Peyer's patch (tissue), 4 donors: ENCODE results near the gene CNTNAP2. TPM values are rescaled to one million over a fixed set of nuclear protein-coding genes. Genes with fewer than 3 reads are reported as not detected.

Experiments used
- DNase-seq, 3 donors: peaks; one replicate each; pipeline ENCODE4 v3.0.0-alpha.2; 2017 to 2019
- H3K27ac ChIP-seq, 4 donors: fragments of 200-600 bp; sonication (generic); one replicate each; pipeline ENCODE4 v1.5.1; 2016 to 2019
- H3K27me3 ChIP-seq, 2 donors: fragments of 200-600 bp; sonication (generic); one replicate each; pipeline ENCODE4 v1.5.1; 2019
- H3K36me3 ChIP-seq, 3 donors: fragments of 200-600 bp; sonication (generic); one replicate each; pipeline ENCODE4 v1.5.1; 2016 to 2019
- H3K4me1 ChIP-seq, 4 donors: fragments of 200-600 bp; sonication (generic); one replicate each; pipeline ENCODE4 v1.5.1; 2016 to 2019
- H3K4me3 ChIP-seq, 4 donors: fragments of 200-600 bp; sonication (generic); 1 replicate in 3 of 4; 2 replicates in 1 of 4; pipeline ENCODE4 v1.5.1; 2016 to 2019; ENCODE audit warnings: mild to moderate bottlenecking in 1 of 4
- H3K9me3 ChIP-seq, 4 donors: fragments of 200-600 bp; sonication (generic); one replicate each; pipeline ENCODE4 v1.5.1; 2016 to 2019; ENCODE audit warnings: mild to moderate bottlenecking in 1 of 4
- POLR2A ChIP-seq, 2 donors: fragments of 450-650 bp; IDR thresholded peaks; one replicate each; pipeline ENCODE4 v1.5.1; 2017; ENCODE audit warnings: antibody characterized with exemption in 2 of 2, mild to moderate bottlenecking in 2 of 2, moderate library complexity in 2 of 2
- total RNA-seq, 4 donors: library from RNA; depleted of rRNA; stranded (reverse); fragments of >200 nt; gene quantifications; one replicate each; pipeline ENCODE4 v1.1.0, GENCODE V29; 2016
- TF ChIP-seq, protein P1 (sequence below), 6 experiments: fragments of 450-650 bp in 4 of 6; fragments of 200-600 bp in 2 of 6; sonication (generic) in 1 of 6; IDR thresholded peaks; one replicate each; pipeline ENCODE4 v1.5.1; 2017 to 2019; ENCODE audit warnings: antibody characterized with exemption in 6 of 6, mild to moderate bottlenecking in 3 of 6, moderate library complexity in 1 of 6

CNTNAP2 gene
- total RNA-seq, 4 donors from 2014 or later, result 1.5 to 4.9 (median 3.6) TPM

- Histone ChIP-seq H3K4me1 (no peaks in the 10 kb centered on the region), H3K27me3 (no peaks in the 10 kb centered on the region), H3K9me3 (no peaks in the 10 kb centered on the region), H3K4me3 (no peak overlapping the region), H3K36me3 (no peaks in the 10 kb centered on the region), H3K27ac (no peak overlapping the region)
- TF ChIP-seq POLR2A (IDR thresholded peaks at IDR 0.05), result no peak
- TF ChIP-seq, protein P1, sequence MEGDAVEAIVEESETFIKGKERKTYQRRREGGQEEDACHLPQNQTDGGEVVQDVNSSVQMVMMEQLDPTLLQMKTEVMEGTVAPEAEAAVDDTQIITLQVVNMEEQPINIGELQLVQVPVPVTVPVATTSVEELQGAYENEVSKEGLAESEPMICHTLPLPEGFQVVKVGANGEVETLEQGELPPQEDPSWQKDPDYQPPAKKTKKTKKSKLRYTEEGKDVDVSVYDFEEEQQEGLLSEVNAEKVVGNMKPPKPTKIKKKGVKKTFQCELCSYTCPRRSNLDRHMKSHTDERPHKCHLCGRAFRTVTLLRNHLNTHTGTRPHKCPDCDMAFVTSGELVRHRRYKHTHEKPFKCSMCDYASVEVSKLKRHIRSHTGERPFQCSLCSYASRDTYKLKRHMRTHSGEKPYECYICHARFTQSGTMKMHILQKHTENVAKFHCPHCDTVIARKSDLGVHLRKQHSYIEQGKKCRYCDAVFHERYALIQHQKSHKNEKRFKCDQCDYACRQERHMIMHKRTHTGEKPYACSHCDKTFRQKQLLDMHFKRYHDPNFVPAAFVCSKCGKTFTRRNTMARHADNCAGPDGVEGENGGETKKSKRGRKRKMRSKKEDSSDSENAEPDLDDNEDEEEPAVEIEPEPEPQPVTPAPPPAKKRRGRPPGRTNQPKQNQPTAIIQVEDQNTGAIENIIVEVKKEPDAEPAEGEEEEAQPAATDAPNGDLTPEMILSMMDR (IDR thresholded peaks at IDR 0.05), result no peak
- DNase-seq, result no peak
Observed at GRCh38 chr7:148022832-148023231, 1906.2 kb downstream of the CNTNAP2 start.

DNA sequence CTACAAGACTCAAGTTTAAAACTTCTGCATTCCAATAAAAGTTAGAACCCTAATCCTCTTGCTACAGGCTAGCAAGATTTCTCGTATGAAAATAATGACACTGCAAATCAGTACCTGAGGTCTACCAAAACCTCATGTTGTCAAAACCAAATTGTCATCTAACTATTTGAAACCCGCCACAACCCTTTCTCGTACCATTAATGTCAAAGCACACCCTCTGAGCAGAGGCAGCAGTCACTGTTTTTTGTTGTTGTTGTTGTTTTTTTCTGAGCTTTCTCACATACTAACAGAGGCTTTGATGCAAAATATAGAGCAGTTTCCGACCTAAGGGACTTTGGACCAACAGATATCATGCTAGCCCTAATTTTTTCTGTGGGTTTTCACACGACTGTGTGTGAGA, 1910.1 kb downstream of the CNTNAP2 start:
- Histone ChIP-seq H3K36me3 (no peaks in the 10 kb centered on the region), H3K4me3 (no peak overlapping the region), H3K27ac (no peak overlapping the region), H3K4me1 (no peaks in the 10 kb centered on the region), H3K9me3 (no peaks in the 10 kb centered on the region), H3K27me3 (no peaks in the 10 kb centered on the region)
- no peak for TF ChIP-seq POLR2A (IDR thresholded peaks at IDR 0.05)
- TF ChIP-seq, protein P1 (IDR thresholded peaks at IDR 0.05), result no peak
- DNase-seq, result no peak

- no peaks in the 10 kb centered on the region for H3K36me3 ChIP-seq
- H3K4me1 ChIP-seq, result no peaks in the 10 kb centered on the region
- no peak overlapping the region for H3K27ac ChIP-seq
- H3K27me3 ChIP-seq, result no peaks in the 10 kb centered on the region
- H3K4me3 ChIP-seq, result no peak overlapping the region
- H3K9me3 ChIP-seq, result no peaks in the 10 kb centered on the region
- DNase-seq, result no peak
- no peak for TF ChIP-seq POLR2A (IDR thresholded peaks at IDR 0.05)
Observed at GRCh38 chr7:148028165-148028564, 1911.6 kb downstream of the CNTNAP2 start.

- no peak for TF ChIP-seq POLR2A (IDR thresholded peaks at IDR 0.05)
- TF ChIP-seq, protein P1 (IDR thresholded peaks at IDR 0.05), result no peak
- DNase-seq, result no peak
- no peaks in the 10 kb centered on the region for H3K4me1 ChIP-seq
- no peaks in the 10 kb centered on the region for H3K36me3 ChIP-seq
- H3K9me3 ChIP-seq, result no peaks in the 10 kb centered on the region
- no peak overlapping the region for H3K4me3 ChIP-seq
- H3K27ac ChIP-seq, result no peak overlapping the region
- no peaks in the 10 kb centered on the region for H3K27me3 ChIP-seq
Observed at GRCh38 chr7:148031019-148031418, 1914.4 kb downstream of the CNTNAP2 start.

GRCh38 chr7:148031811-148032210, 1915.2 kb downstream of the CNTNAP2 start:
- Histone ChIP-seq H3K27me3 (no peaks in the 10 kb centered on the region), H3K9me3 (no peaks in the 10 kb centered on the region), H3K36me3 (no peaks in the 10 kb centered on the region), H3K4me1 (no peaks in the 10 kb centered on the region), H3K27ac (no peak overlapping the region), H3K4me3 (no peak overlapping the region)
- TF ChIP-seq, protein P1 (IDR thresholded peaks at IDR 0.05), result no peak
- no peak for TF ChIP-seq POLR2A (IDR thresholded peaks at IDR 0.05)
- no peak for DNase-seq

GRCh38 chr7:148035950-148036349, 1919.3 kb downstream of the CNTNAP2 start:
- H3K4me3 ChIP-seq, result no peak overlapping the region
- no peaks in the 10 kb centered on the region for H3K27me3 ChIP-seq
- H3K9me3 ChIP-seq, result no peaks in the 10 kb centered on the region
- TF ChIP-seq POLR2A (IDR thresholded peaks at IDR 0.05), result no peak
- TF ChIP-seq, protein P1 (IDR thresholded peaks at IDR 0.05), result no peak
- no peaks in the 10 kb centered on the region for H3K4me1 ChIP-seq
- DNase-seq, result no peak
- no peaks in the 10 kb centered on the region for H3K36me3 ChIP-seq
- H3K27ac ChIP-seq, result no peak overlapping the region
